AG04450 (cell line): ENCODE data around the gene ABHD10. TPM values are rescaled to one million over a fixed set of nuclear protein-coding genes. Genes with fewer than 3 reads are reported as not detected.

Experiments
- CTCF ChIA-PET: fragments of 300-600, 350-600 bp; formaldehyde crosslinking; extraction: SDS; loops from one replicate; lab custom pipeline; 2022; ENCODE audit warnings: antibody characterized with exemption, inconsistent platforms; lab: Charles Lee
- POLR2A ChIA-PET: fragments of 350-600 bp; formaldehyde crosslinking; extraction: SDS; loops from one replicate; lab custom pipeline; 2021; ENCODE audit warnings: antibody characterized with exemption, inconsistent platforms; lab: Yijun Ruan, JAX
- DNase-seq: peaks from one replicate; pipeline ENCODE4 v3.0.0-alpha.2; 2011; ENCODE audit warnings: low read depth, low spot score
- H3K27ac ChIP-seq: one replicate; pipeline ENCODE4 v1.5.1; 2012; ENCODE audit warnings: low read depth, low read length, control low read depth
- H3K27me3 ChIP-seq: one replicate; pipeline ENCODE4 v1.6.0; 2012; ENCODE audit warnings: low read length; ENCODE audit not compliant: control insufficient read depth, insufficient read depth
- H3K4me3 ChIP-seq: 2 replicates; pipeline ENCODE4 v1.5.1; 2011; ENCODE audit warnings: mild to moderate bottlenecking, low read depth, low read length, control low read depth
- H3K9me3 ChIP-seq: 2 replicates; pipeline ENCODE4 v1.5.1; 2012; ENCODE audit warnings: low read length; ENCODE audit not compliant: control insufficient read depth, insufficient read depth
- CTCF ChIP-seq: IDR thresholded peaks from 2 replicates; pipeline ENCODE4 v1.5.1; 2011; ENCODE audit warnings: low read depth, low read length, control low read depth, inconsistent platforms
- polyA plus RNA-seq: library from polyadenylated mRNA; depleted of rRNA; stranded (reverse); fragments of >200 nt; gene quantifications from 2 replicates; pipeline ENCODE4 v1.2.3, GENCODE V29; 2011; rRNA removed

The ABHD10 gene
- polyA plus RNA-seq, 1 experiment = 37.5 TPM

- H3K27me3 ChIP-seq = no peaks in the 10 kb centered on the region
- no peak for DNase-seq
- TF ChIP-seq CTCF = no peak
- H3K27ac ChIP-seq = no peak overlapping the region
- H3K9me3 ChIP-seq = no peaks in the 10 kb centered on the region
- ChIA-PET CTCF (interaction anchor here (0.6 to 3.9 kb wide), 65 partner anchors 8 to 1530 kb away, joined by 3 to 80 read pairs (median 4); partner anchors contain the start of genes ABHD10, TAGLN3 and TMPRSS7), POLR2A (no interaction called here)
- no peak overlapping the region for H3K4me3 ChIP-seq
Measured at GRCh38 chr3:112042842-112043280, 64.0 kb downstream of the ABHD10 start.

Other genes with a start within 250 kb of the ABHD10 start
- gene PHLDB2, start 119.8 kb upstream of the ABHD10 start, polyA plus RNA-seq = 15.9 and 16.9 TPM in 2 replicates
- gene TAGLN3, start 19.9 kb downstream of the ABHD10 start, polyA plus RNA-seq = 2.2 and 2.5 TPM in 2 replicates
- not detected in 2 replicates for gene TMPRSS7, start 55.7 kb downstream of the ABHD10 start, polyA plus RNA-seq
- gene C3orf52, start 107.4 kb downstream of the ABHD10 start, polyA plus RNA-seq = 5.8 and 7.0 TPM in 2 replicates
- gene GCSAM, start 154.2 kb downstream of the ABHD10 start, polyA plus RNA-seq = not detected in 2 replicates